ENCODE data around the gene GPATCH1. TPM values are rescaled to one million over a fixed set of nuclear protein-coding genes. Genes with fewer than 3 reads are reported as not detected.
"Not testable (repeated sequence)": the region's sequence is repeated elsewhere in the genome, so short reads cannot be mapped to it uniquely, and the experiment has no call there.

GPATCH1 gene
- total RNA-seq, 1 donor from 2014 or later, result 9.7 TPM

DNA sequence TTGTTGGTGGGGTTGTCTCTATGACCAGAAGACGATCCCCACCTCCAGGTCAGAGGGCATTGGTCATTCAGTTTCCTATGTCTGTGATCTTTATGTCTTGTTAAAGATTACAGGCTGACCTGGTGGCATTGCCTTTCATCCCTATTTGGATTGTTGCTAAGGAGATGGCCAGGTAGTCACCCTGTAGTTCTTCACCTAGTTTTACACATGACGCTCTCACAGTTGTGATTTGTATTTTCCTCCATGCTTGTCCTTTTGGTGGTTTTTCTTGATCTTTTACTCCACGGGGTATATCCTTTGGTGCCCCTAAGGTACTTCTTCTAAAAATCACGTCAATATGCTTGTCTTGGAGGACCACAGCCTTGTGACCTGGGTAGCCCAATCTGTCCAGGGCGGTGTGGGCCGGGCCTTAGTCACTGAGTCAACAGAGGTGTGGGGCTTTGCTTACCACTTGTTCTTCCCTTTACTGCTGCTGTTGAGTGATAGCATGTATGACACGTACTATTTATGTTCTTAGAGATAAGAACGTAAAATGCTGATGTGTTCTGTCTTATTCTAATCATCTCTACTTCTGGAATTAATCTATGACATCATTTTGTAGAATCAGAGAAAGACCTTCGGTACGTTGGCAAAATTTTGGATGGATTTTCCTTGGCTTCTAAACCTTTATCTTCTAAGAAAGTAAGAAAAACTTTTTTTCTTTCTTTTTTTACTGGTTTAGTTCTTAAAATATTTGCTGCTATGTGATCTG lies 20.1 kb downstream of the GPATCH1 start:
- intact Hi-C loops (cut with DNase I), result no loop called here
- no peak for ATAC-seq
- no peak for DNase-seq (ENCODE audit: low spot score)

DNA sequence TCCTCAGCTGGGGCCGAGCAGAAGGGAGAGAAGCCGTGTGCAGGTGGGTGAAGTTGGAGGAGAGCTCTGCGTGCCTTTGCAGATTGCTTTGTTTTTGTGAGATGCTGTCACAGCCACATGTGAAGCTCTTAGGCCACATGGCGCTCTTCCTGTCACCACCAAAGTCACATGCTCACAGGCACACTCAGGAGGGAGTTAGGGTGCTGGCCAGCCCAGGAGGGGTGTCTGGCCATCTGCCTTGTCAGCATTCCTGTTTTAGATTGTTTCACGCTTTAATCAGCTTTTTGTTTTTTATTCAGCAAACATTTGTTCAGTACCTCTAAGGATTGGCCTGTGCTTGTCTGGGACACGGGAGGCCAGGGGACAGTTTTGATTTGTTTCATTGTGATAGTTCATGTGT lies 21.9 kb downstream of the GPATCH1 start:
- ATAC-seq, result no peak
- intact Hi-C loops (cut with DNase I), result no loop called here
- DNase-seq (ENCODE audit: low spot score), result no peak

DNA sequence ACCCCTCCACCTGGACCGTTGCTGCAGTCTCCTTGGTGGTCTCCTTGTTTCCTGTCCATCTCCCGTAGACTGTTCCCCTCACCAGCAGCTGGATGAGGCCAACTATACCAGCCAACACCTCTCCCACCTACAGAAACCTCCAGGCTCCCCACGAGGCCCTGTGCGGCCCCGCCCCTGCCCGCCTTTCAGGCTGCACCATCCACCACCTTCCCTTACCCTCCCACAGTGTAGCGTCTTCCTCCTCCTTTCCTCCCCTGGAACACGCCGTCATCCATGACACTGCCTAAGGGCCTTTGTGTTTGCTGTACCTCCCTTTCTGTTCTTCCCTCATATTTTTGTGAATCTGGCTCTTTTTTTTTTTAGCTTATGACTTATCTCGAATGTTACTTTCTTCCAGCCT lies 27.2 kb downstream of the GPATCH1 start:
- intact Hi-C loops (cut with DNase I), result no loop called here
- DNase-seq (ENCODE audit: low spot score) (no peak), ATAC-seq (no peak)

DNA sequence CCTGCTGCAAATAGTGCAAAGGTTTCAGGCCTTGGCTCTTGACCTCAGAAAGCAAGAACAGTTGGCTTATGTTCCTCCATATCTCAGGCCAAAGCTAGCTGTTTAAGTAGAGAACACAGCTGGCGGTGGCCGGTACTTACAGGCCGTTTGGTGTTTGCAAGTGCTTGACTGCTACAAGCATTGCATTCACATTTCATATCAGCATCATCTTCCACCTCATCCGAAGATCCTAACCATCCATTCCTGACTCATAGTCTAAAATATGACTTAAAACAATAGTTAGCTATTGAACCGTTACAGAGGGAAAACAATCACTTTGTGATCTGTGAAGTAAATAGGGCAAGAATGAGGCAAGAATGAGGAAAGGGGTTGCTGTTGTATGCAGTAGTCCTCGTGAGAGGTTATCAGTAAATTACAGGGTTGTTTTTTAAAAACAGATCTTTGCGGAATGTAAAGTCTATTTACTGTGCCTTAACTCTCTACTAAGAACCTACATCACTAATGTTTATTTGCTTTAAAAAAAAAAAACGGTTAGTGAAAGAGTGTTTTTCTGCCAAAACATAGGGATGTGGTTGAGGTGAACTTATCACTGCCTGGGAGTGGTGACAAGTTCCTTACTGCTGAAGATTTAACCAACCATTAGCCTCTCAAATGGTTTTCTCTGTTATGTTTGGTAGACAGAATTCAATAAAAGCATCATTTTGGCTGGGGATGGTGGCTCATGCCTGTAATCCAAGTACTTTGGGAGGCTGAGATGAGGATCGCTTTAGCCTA lies 29.3 kb downstream of the GPATCH1 start:
- DNase-seq (ENCODE audit: low spot score), result no peak
- intact Hi-C loops (cut with DNase I), result no loop called here
- ATAC-seq, result no peak

DNA sequence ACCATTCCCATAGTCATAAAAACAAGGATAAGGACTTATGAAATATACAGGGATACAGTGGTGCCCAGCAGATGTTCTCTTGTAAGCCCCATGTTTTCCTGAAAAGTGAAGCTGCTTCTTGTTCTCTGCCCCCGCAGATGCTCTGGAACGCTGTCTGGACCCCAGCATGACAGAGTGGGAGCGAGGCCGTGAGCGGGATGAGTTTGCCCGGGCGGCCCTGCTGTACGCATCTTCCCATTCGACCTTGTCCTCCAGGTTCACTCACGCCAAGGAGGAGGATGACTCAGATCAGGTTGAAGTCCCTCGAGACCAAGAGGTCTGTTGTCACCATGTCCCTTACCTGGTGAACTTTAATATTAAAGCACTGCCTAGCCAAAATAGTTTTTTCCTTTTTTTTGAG lies 30.6 kb downstream of the GPATCH1 start:
- DNase-seq (ENCODE audit: low spot score), result no peak

DNA sequence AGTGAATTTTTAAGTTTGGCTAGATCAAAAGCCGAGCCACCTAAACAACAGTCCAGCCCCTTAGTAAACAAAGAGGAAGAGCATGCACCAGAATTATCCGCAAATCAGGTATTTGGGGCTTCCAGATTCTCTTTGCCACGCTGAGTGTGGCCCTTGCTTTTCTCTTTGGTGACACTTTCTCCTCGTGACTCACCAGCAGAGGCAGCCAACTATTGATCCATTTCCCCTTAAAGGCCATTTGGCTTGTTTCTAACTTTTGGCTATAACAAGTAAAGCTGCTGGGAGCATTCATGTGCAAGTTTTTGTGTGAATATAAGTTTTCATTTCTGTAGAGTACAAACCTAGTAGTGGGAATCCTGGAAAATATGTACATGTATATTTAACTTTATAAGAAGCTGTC lies 33.3 kb downstream of the GPATCH1 start:
- intact Hi-C loops (cut with DNase I), result no loop called here
- no peak for ATAC-seq

More for the DNA sequence above, 30.6 kb downstream of the GPATCH1 start:
- no peak for ATAC-seq
- intact Hi-C loops (cut with DNase I), result no loop called here

DNA sequence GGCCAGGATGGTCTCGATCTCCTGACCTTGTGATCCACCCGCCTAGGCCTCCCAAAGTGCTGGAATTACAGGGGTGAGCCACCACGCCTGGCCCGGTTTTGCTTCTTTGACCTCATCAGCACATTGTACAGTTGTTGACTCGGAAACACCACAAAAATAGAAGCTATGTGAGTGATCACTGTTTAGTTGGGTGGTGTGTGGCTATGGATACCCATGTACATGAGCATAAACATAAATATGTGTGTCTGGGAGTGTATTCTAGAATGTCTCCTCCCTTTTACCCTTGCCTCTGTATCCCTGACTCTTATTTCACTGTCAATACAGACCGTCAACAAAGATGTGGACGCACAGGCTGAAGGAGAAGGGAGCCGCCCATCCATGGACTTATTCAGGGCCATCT lies 36.5 kb downstream of the GPATCH1 start:
- intact Hi-C loops (cut with DNase I), result no loop called here
- ATAC-seq (no peak), DNase-seq (ENCODE audit: low spot score) (no peak)

More for the DNA sequence above, 33.3 kb downstream of the GPATCH1 start:
- DNase-seq (ENCODE audit: low spot score), result no peak

DNA sequence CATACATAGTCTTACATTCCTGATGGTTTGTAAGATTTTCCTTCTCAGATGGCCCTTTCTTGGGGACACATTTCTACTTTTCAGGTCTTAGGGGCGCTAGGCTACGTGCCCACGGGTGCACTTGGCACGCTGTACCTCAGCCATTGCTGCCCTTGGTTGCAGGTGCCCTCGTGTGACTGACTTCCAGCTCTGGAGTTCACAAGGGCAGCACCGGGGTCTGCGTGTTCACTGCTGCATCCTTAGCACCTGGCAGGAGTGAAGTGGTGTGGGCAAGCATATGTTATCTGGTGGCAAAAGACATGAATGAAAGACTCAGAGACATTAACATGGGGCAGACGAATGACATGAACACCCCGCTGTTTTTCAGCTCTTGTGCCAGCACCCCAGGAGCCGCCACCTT lies 37.7 kb downstream of the GPATCH1 start:
- intact Hi-C loops (cut with DNase I), result no loop called here
- ATAC-seq (no peak), DNase-seq (ENCODE audit: low spot score) (no peak)

DNA sequence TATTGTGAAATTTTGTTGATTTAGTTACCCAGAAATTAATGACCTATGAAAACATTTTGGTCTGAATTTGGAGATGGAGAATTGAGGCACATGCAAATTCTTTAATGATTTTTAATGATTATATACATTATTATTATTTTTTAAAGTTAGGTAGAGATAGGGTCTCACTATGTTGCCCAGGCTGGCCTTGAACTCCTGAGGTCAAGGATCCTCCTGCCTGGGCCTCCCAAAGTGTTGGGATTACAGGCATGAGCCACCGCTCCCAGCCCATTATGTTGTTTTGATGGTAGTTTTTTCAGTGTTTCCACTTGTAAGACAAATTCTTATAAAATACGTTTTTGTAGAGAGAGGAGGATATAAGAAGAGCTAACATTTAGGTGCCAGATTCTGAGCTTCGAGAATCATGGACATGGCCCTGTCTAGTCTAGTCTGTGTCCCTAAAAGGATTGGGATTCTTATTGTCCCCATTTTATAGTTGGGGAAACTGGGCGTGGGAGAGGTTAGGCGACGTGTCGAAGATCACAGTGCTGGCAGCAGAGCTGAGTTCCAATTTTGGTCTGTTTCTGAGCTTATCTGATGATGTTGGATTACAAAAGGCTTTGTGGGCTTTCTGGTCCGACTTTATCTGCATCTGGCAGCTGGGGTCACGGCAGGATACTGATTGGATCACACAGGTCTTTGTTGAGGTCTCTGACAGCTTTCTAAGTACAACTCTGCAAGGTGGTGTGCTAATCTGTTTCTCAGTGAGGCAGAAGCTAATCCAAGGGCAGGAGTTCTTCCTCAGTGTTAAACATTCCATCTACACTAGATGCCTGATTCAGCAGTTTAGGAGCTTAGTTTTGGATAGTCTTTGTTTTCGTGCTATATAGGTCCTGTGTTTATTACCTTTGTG lies 43.5 kb downstream of the GPATCH1 start:
- DNase-seq (ENCODE audit: low spot score) (no peak), ATAC-seq (no peak)
- intact Hi-C loops (cut with DNase I), result no loop called here

DNA sequence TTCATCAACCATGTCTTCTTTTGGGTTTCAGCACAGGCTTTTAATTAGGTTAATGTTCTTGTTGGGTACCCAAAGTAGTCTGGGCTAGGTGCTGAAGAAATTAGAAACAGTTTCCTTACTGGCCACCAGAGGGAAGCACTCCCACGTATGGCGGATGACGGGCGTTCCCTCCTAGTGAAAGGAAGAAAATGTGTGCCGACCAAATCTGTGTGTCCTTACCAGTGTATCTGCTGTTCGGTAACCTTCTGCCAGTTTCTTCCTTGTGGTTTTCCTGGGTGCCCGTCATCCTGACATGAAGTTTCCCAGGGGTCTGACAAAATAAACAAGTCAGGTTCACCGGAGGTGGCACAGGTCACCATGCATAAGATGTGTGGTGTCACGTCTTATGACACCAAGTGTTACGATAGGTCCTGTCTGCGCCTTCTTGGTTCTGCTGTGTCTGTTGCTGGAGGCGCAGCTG lies 45.0 kb downstream of the GPATCH1 start:
- DNase-seq (ENCODE audit: low spot score) (no peak), ATAC-seq (peak; percentile 82)
- intact Hi-C loops (cut with DNase I), result no loop called here

DNA sequence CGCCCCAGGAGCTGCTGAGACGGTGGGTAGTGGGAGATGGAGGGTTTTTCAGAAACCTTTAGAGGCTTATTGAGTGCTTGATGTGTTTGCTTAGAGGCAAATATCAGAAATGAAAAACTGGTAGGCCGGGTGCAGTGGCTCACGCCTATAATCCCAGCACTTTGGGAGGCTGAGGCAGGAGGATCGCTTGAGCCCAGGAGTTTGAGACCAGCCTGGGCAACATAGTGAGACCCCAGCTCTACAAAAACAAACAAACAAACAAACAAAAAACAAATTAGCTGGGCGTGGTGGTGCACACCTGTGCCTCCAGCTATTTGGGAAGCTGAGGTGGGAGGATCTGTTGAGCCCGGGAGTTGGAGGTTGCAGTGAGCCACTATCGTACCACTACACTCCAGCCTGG lies 45.7 kb downstream of the GPATCH1 start:
- ATAC-seq; intact Hi-C loops (cut with DNase I); DNase-seq (ENCODE audit: low spot score): not testable (repeated sequence)

DNA sequence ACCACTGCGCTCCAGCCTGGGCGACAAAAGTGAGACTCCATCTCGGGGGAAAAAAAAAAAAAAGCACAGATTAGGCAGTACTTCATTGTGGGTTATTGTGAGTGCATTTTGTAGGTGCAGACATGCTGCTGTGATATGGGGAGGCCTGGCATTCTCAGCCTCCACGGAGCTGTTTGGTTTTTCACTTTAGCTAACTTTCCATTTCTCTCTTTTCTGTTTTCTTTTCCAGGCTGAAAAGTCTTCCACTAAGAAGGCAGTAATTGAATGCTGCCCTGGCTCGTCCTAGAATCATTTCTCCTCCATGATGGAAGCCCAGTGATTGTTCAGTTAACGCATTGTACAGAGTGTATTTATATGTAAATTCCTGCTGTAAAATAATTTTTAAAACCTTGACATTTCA lies 48.9 kb downstream of the GPATCH1 start:
- intact Hi-C loops (cut with DNase I), result no loop called here

DNA sequence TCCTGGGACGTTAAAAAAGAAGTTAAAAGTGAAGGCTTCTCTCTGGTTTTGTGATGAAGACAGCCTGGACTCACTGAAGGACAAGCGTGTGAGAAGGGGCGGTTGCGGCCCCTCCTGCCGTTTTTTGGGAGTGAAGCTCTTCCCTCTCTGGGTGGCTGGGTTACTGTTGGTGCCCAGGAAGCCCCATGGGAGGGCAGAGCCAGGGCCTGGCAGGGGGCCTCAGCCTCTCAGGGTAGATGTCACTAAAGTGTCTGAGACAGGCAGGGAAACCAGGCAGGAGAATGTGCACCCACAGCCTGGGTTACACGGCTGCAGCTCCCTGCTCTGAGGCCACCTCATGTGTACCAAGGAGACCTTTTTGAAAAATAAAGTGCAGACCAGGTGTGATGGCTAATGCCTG lies 49.5 kb downstream of the GPATCH1 start:
- no peak for ATAC-seq
- intact Hi-C loops (cut with DNase I), result no loop called here
- no peak for DNase-seq (ENCODE audit: low spot score)

More for the DNA sequence above, 48.9 kb downstream of the GPATCH1 start:
- DNase-seq (ENCODE audit: low spot score) (no peak), ATAC-seq (no peak)

DNA sequence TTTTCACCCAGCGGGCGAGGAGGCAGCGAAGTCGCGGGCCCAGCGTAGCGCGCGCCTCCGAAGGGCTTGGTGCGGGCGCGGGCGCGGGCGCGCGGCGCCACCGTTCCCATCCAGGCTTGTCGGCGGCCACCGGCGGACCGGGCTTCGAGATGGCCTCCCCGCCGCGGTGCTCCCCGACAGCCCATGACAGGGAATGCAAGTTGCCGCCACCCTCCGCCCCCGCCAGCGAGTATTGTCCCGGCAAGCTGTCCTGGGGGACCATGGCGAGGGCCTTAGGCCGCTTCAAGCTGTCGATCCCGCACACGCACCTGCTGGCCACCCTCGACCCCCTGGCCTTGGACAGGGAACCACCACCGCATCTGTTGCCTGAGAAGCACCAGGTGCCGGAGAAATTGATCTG lies 51.0 kb downstream of the GPATCH1 start, which contains the start of gene WDR88:
TSS of gene WDR88 (plus strand) at position 94 of the 400 bp plus-strand sequence. CDS start at position 150, 56 bp downstream.
- no peak for ATAC-seq
- DNase-seq (ENCODE audit: low spot score), result no peak
- intact Hi-C loops (cut with DNase I), result no loop called here

DNA sequence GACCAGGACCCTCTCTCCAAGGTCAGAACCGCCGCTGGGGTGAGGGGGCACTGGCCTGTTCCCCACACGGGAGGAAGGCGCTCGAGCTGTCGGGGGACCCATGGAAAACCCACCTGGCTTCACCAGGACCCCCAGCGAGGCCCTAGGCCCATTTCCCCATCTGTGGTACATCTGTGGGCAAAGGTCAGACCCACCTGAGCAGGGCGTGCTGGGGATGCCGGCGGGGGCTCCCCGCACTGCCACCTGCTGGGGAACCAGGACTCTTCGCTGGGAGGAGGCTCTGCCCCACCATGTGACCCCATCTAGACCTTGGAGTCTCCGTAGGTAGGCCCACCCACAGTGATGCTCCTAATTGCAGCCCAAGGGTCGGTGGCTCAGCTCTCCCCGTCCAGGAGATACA lies 51.4 kb downstream of the GPATCH1 start:
- intact Hi-C loops (cut with DNase I), result no loop called here
- ATAC-seq, result no peak

DNA sequence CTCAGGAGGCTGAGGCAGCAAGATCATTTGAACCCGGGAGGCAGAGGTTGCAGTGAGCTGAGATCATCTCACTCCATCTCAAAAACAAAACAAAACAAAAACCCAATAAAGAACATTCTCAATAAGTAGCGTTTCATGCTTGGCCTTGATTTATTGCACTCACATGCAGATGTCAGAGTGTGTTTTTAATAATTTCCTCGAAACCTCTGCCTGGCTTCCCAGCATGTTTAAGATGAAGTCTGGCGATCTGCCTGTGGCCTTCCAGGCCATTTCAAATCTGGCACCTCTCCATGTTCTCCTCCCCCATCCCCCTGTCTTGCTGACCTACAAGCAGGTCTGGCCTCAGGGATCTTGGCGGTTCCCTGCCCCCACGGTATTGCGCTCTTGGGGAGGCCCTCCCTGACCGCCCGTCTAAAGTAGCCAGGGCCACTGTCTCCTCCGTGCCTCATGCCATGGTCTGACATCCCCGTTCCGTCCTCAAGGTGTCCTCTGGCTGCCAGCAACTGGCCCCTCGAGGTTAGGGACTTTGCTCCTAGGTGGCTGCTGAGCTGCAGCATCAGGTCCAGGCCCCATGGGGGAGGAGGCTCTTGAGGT lies 52.6 kb downstream of the GPATCH1 start:
- intact Hi-C loops (cut with DNase I), result no loop called here
- ATAC-seq, result no peak
- DNase-seq (ENCODE audit: low spot score), result no peak

More for the DNA sequence above, 51.4 kb downstream of the GPATCH1 start:
- DNase-seq (ENCODE audit: low spot score), result no peak

DNA sequence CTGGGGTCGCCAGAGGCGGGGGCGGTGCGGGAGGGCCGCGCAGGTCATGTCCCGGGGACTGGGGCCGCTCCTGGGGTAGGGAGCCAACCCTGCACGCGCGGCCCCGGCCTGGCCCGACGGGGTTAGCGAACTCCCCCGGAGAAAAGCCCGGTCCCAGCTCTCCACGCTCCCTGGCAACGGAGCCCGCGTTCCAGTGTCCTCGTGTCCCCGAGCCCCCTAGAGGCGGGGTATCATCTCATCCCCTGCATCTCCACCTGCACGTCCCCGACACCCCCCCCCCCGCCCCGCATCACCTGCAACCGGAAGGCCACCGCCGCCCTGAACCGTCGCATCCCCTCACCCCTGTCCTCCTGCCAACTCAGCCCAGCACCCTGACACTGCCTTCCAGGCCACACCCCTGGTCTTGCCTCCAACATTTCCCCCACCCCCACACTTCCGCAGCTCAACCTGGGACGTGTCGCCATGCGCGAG lies 53.6 kb downstream of the GPATCH1 start:
- no peak for ATAC-seq
- intact Hi-C loops (cut with DNase I), result no loop called here
- DNase-seq (ENCODE audit: low spot score), result no peak

DNA sequence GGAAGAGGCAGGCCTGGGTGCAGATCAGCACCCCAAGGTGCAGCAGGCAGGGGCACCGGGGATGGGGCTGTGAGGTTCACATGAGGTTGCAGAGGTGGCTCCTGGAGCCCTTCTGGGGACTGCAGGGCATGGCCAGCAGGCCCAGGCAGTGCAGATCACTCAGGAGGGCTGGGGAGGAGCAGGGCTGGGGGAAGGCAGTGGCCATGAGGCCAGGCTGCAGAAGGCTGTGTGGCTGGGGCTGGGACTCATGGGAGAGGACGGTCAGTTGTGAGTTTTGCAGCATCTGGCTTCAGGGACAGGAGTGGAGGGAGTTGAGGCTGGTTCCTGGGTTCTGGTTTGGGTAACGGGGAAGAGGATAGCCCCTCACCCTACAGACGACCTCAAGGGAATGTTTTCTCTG lies 58.2 kb downstream of the GPATCH1 start:
- intact Hi-C loops (cut with DNase I), result no loop called here
- DNase-seq (ENCODE audit: low spot score), result no peak
- no peak for ATAC-seq

All from sciatic nerve (tissue), 2 donors.